Keratinocyte (primary cell): ENCODE results near the gene SLC6A1. TPM values are rescaled to one million over a fixed set of nuclear protein-coding genes. Genes with fewer than 3 reads are reported as not detected.

ENCODE experiments used
- DNase-seq: peaks from one replicate; pipeline ENCODE4 v3.0.0-alpha.2; 2011; ENCODE audit warnings: low read depth, missing footprints, low spot score
- FAIRE-seq: peaks from 2 replicates; lab custom pipeline; 2011; peaks lifted over from hg19 to GRCh38; lab: Jason Lieb, UNC
- H2AFZ ChIP-seq: 2 replicates; pipeline ENCODE4 v1.6.0; 2012; ENCODE audit warnings: low read length, control low read depth, inconsistent platforms; ENCODE audit not compliant: control insufficient read depth
- H3K27ac ChIP-seq: 2 replicates; pipeline ENCODE4 v1.5.1; 2011; ENCODE audit warnings: low read length; ENCODE audit not compliant: control insufficient read depth, insufficient read depth
- H3K27me3 ChIP-seq: 3 replicates; pipeline ENCODE4 v1.6.0; 2011; ENCODE audit warnings: low read length; ENCODE audit not compliant: control insufficient read depth, insufficient read depth; ENCODE audit errors: extremely low read depth
- H3K36me3 ChIP-seq, 2 experiments: 2 replicates in 1 of 2; 3 replicates in 1 of 2; pipeline ENCODE4 v1.5.1; 2011; ENCODE audit warnings: low read length in 2 of 2, mild to moderate bottlenecking in 1 of 2; ENCODE audit not compliant: control insufficient read depth in 2 of 2, insufficient read depth in 2 of 2; ENCODE audit errors: extremely low read depth in 1 of 2
- H3K4me1 ChIP-seq: 3 replicates; pipeline ENCODE4 v1.5.1; 2011; ENCODE audit warnings: low read length; ENCODE audit not compliant: control insufficient read depth, insufficient read depth; ENCODE audit errors: extremely low read depth
- H3K4me2 ChIP-seq: 3 replicates; pipeline ENCODE4 v1.6.0; 2011; ENCODE audit warnings: low read depth, low read length; ENCODE audit not compliant: control insufficient read depth, insufficient read depth; ENCODE audit errors: extremely low read depth
- H3K4me3 ChIP-seq, 3 experiments: fragments of 200-600 bp in 1 of 3; sonication (generic) in 1 of 3; 2 replicates in 2 of 3; 3 replicates in 1 of 3; pipeline ENCODE4 v1.5.1; 2011 to 2016; ENCODE audit warnings: low read length in 3 of 3, mild to moderate bottlenecking in 3 of 3, control low read depth in 2 of 3, inconsistent platforms in 1 of 3, low read depth in 1 of 3, mixed read lengths in 1 of 3, mixed run types in 1 of 3, moderate library complexity in 1 of 3; ENCODE audit not compliant: control insufficient read depth in 2 of 3, insufficient read depth in 2 of 3; ENCODE audit errors: extremely low read depth in 1 of 3
- H3K79me2 ChIP-seq: 2 replicates; pipeline ENCODE4 v1.6.0; 2012; ENCODE audit warnings: low read length; ENCODE audit not compliant: control insufficient read depth, insufficient read depth
- H3K9ac ChIP-seq: 3 replicates; pipeline ENCODE4 v1.6.0; 2011; ENCODE audit warnings: low read length; ENCODE audit not compliant: control insufficient read depth, insufficient read depth; ENCODE audit errors: extremely low read depth
- H3K9me1 ChIP-seq: 3 replicates; pipeline ENCODE4 v1.6.0; 2011; ENCODE audit warnings: low read length; ENCODE audit not compliant: control insufficient read depth, insufficient read depth; ENCODE audit errors: extremely low read depth
- H3K9me3 ChIP-seq: 2 replicates; pipeline ENCODE4 v1.5.1; 2012; ENCODE audit warnings: low read depth, low read length; ENCODE audit not compliant: control insufficient read depth
- H4K20me1 ChIP-seq: 3 replicates; pipeline ENCODE4 v1.6.0; 2011; ENCODE audit warnings: low read length; ENCODE audit not compliant: control insufficient read depth, insufficient read depth; ENCODE audit errors: extremely low read depth
- EZH2 ChIP-seq: IDR thresholded peaks from one replicate; pipeline ENCODE4 v1.6.1; 2012; ENCODE audit warnings: inconsistent platforms, mild to moderate bottlenecking, low read length, moderate library complexity
- dilution Hi-C: fragments of 300-500 bp; cut with MboI; formaldehyde crosslinking; loops from one replicate; pipeline ENCODE4 v1.7.0; 2020; ENCODE audit warnings: low sequenced_read_pairs; ENCODE audit not compliant: extremely low pct_ligation_motif_present
- polyA plus RNA-seq, 5 experiments: library from polyadenylated mRNA; depleted of rRNA in 3 of 5; stranded (reverse) in 3 of 5; stranded (forward) in 1 of 5; unstranded in 1 of 5; fragments of >200 nt; gene quantifications; 1 replicate in 1 of 5; 2 replicates in 3 of 5; 3 replicates in 1 of 5; pipeline versions ENCODE4 v1.2.1 to v1.2.3, GENCODE V29; 2011 to 2012; ENCODE audit warnings: missing spikeins in 2 of 5, low read depth in 1 of 5, low replicate concordance in 1 of 5
- TF ChIP-seq, protein P1 (sequence below), 3 experiments: IDR thresholded peaks in 1 of 3; conservative IDR thresholded peaks in 1 of 3; optimal IDR thresholded peaks in 1 of 3; 2 replicates in 2 of 3; 3 replicates in 1 of 3; pipeline versions ENCODE3 to v1.5.1; 2011; ENCODE audit warnings: low read length in 3 of 3, mild to moderate bottlenecking in 3 of 3, moderate library complexity in 2 of 3, control low read depth in 1 of 3, inconsistent platforms in 1 of 3; ENCODE audit not compliant: insufficient read depth in 2 of 3; ENCODE audit errors: extremely low read depth in 1 of 3

The SLC6A1 gene
- polyA plus RNA-seq, 1 donor (not counting 4 experiments of a cell fraction or from before 2014, with no cell fraction given): not detected

DNA sequence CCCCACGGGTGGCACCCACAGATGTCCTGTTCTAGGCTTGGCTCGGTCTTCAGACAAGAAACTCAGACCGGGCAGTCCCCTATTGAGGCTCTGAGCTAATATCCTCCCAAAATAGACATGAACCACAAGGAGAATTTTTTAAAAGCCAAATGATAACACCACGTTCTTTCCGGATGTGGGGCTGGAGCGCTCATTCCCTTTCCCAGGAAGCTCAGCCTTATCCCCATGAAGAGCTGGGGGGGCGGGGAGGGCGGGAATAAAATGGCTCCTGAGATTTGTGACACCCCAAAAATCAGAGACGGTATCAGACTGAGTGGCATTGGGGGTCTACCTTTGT lies 1.1 kb downstream of the SLC6A1 start:
- DNase-seq (no peak), FAIRE-seq (no peak)
- Histone ChIP-seq H3K9ac (no peak overlapping the region), H3K4me1 (no peaks in the 10 kb centered on the region), H3K27ac (no peak overlapping the region), H2AFZ (no peak overlapping the region), H3K4me3 (no peak overlapping the region), H3K27me3 (peaks cover 75% of the 10 kb centered on the region), H3K79me2 (no peaks in the 10 kb centered on the region), H3K9me1 (no peaks in the 10 kb centered on the region), H3K9me3 (no peaks in the 10 kb centered on the region), H3K4me2 (no peak overlapping the region), H4K20me1 (peaks cover 5% of the 10 kb centered on the region), H3K36me3 (no peaks in the 10 kb centered on the region)
- TF ChIP-seq, protein P1, sequence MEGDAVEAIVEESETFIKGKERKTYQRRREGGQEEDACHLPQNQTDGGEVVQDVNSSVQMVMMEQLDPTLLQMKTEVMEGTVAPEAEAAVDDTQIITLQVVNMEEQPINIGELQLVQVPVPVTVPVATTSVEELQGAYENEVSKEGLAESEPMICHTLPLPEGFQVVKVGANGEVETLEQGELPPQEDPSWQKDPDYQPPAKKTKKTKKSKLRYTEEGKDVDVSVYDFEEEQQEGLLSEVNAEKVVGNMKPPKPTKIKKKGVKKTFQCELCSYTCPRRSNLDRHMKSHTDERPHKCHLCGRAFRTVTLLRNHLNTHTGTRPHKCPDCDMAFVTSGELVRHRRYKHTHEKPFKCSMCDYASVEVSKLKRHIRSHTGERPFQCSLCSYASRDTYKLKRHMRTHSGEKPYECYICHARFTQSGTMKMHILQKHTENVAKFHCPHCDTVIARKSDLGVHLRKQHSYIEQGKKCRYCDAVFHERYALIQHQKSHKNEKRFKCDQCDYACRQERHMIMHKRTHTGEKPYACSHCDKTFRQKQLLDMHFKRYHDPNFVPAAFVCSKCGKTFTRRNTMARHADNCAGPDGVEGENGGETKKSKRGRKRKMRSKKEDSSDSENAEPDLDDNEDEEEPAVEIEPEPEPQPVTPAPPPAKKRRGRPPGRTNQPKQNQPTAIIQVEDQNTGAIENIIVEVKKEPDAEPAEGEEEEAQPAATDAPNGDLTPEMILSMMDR (optimal IDR thresholded peaks at IDR 0.05 in 1 of 3, IDR thresholded peaks at IDR 0.05 in 1 of 3, conservative IDR thresholded peaks at IDR 0.05 in 1 of 3; ENCODE audit: extremely low read depth in 1 of 3, insufficient read depth in 2 of 3, low read length in 3 of 3): no peak
- TF ChIP-seq EZH2: no peak
- dilution Hi-C loops: no loop called here

- Histone ChIP-seq H3K9me3 (no peaks in the 10 kb centered on the region), H2AFZ (no peak overlapping the region), H4K20me1 (peaks cover 5% of the 10 kb centered on the region), H3K9me1 (no peaks in the 10 kb centered on the region), H3K27ac (no peak overlapping the region), H3K9ac (no peak overlapping the region), H3K4me2 (no peak overlapping the region), H3K4me1 (no peaks in the 10 kb centered on the region), H3K36me3 (no peaks in the 10 kb centered on the region), H3K27me3 (peaks cover 75% of the 10 kb centered on the region), H3K79me2 (no peaks in the 10 kb centered on the region), H3K4me3 (no peak overlapping the region)
- no peak for TF ChIP-seq EZH2
- TF ChIP-seq, protein P1 (optimal IDR thresholded peaks at IDR 0.05 in 1 of 3, IDR thresholded peaks at IDR 0.05 in 1 of 3, conservative IDR thresholded peaks at IDR 0.05 in 1 of 3; ENCODE audit: extremely low read depth in 1 of 3, insufficient read depth in 2 of 3, low read length in 3 of 3): no peak
- no peak for DNase-seq
- dilution Hi-C loops: no loop called here
- FAIRE-seq: no peak
Observed at GRCh38 chr3:10994306-10994705, 1.8 kb downstream of the SLC6A1 start.
